Measurements from ENCODE around the gene DCST2. TPM values are rescaled to one million over a fixed set of nuclear protein-coding genes. Genes with fewer than 3 reads are reported as not detected.
A peak's percentile ranks its signal among the peaks of the same experiment; 100 is the strongest.

DCST2 gene
- total RNA-seq, 3 donors from 2014 or later (not counting 1 experiment from before 2014, with no cell fraction given), result 0.30 to 0.92 (median 0.32) TPM

DNA sequence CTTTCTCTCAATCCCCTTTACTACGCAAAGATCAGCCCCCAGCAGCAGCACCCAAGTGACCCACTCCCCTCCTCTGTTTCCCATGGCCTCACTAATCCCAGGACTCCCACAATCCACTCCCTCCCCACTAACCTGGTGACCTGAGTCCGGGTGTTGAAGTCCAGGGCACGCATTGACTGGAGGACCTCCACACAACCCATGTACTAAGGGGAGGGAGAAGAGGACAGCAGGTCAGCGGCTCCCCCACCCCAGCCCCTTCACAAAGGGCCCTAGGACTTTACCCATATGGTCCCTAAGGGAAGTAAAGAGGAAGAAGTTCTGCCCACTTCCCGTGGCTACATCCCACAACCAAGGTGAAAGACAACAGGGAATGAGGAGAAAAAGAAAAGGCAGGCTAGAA is 64.3 kb downstream of the DCST2 start:
- intact Hi-C loops (cut with micrococcal nuclease), result no loop called here
- peak overlapping the region in 1 of 2 donors; percentile 67 for H3K27ac Mint-ChIP-seq
- no peaks in the 10 kb centered on the region for H3K27me3 Mint-ChIP-seq (ENCODE audit: low read depth in 2 of 2)
- no peak overlapping the region for H3K4me3 ChIP-seq (ENCODE audit: low read length)
- ATAC-seq (no peak), DNase-seq (no peak)
- no peaks in the 10 kb centered on the region for H3K27me3 ChIP-seq (ENCODE audit: control insufficient read depth, insufficient read depth, low read length)
- no peak overlapping the region for H3K27ac ChIP-seq (ENCODE audit: low read length)
- H3K4me3 Mint-ChIP-seq, result peak overlapping the region; percentile 47
- no peaks in the 10 kb centered on the region for H3K9me3 Mint-ChIP-seq
- peaks cover 40% of the 10 kb centered on the region for H3K36me3 ChIP-seq (ENCODE audit: control insufficient read depth, insufficient read depth, low read length)
- H3K4me1 ChIP-seq (ENCODE audit: control insufficient read depth, insufficient read depth, low read length), result peaks cover 31% of the 10 kb centered on the region
- peaks cover 20 to 41% of the 10 kb centered on the region in 2 donors for H3K4me1 Mint-ChIP-seq
- TF ChIP-seq, protein P1, sequence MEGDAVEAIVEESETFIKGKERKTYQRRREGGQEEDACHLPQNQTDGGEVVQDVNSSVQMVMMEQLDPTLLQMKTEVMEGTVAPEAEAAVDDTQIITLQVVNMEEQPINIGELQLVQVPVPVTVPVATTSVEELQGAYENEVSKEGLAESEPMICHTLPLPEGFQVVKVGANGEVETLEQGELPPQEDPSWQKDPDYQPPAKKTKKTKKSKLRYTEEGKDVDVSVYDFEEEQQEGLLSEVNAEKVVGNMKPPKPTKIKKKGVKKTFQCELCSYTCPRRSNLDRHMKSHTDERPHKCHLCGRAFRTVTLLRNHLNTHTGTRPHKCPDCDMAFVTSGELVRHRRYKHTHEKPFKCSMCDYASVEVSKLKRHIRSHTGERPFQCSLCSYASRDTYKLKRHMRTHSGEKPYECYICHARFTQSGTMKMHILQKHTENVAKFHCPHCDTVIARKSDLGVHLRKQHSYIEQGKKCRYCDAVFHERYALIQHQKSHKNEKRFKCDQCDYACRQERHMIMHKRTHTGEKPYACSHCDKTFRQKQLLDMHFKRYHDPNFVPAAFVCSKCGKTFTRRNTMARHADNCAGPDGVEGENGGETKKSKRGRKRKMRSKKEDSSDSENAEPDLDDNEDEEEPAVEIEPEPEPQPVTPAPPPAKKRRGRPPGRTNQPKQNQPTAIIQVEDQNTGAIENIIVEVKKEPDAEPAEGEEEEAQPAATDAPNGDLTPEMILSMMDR (IDR thresholded peaks at IDR 0.05), result no peak
- H3K9me3 ChIP-seq (ENCODE audit: control insufficient read depth, insufficient read depth, low read length), result no peaks in the 10 kb centered on the region
- WGBS (ENCODE audit: insufficient coverage), result 83% methylated on average over 2 of the region's 5 CpGs
- no peaks in the 10 kb centered on the region for H3K36me3 Mint-ChIP-seq

DNA sequence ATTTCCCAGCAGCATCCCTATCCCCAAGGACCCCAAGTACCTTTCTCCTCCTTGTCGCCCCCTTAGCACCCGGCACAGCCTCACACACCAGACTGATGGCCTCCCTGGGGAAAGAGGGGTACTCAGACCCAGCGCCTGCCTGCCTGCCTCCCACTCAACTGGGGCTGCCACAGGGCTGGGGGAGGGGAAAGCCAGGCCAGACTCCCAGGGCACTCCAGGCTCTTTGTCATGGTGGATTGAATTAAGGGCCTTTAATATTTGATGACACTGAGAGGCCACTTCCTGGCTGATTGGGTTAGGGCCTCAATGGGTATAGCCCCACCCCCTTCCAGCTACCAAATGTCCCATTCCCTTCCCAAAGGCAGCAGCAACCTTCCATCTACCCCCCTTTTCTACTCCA is 64.8 kb downstream of the DCST2 start:
- TF ChIP-seq, protein P1 (IDR thresholded peaks at IDR 0.05), result no peak
- Mint-ChIP-seq H3K36me3 (no peaks in the 10 kb centered on the region), H3K27ac (peak overlapping the region in 1 of 2 donors; percentile 67), H3K4me3 (no peak overlapping the region), H3K9me3 (no peaks in the 10 kb centered on the region), H3K4me1 (peaks cover 20 to 44% of the 10 kb centered on the region in 2 donors), H3K27me3 (ENCODE audit: low read depth in 2 of 2) (no peaks in the 10 kb centered on the region)
- WGBS (ENCODE audit: insufficient coverage), result 100% methylated on average over 3 of the region's 3 CpGs
- H3K4me3 ChIP-seq (ENCODE audit: low read length), result no peak overlapping the region
- no peak overlapping the region for H3K27ac ChIP-seq (ENCODE audit: low read length)
- ATAC-seq (no peak), DNase-seq (no peak)
- peaks cover 31% of the 10 kb centered on the region for H3K4me1 ChIP-seq (ENCODE audit: control insufficient read depth, insufficient read depth, low read length)
- intact Hi-C loops (cut with micrococcal nuclease), result no loop called here
- H3K9me3 ChIP-seq (ENCODE audit: control insufficient read depth, insufficient read depth, low read length), result no peaks in the 10 kb centered on the region
- peaks cover 44% of the 10 kb centered on the region for H3K36me3 ChIP-seq (ENCODE audit: control insufficient read depth, insufficient read depth, low read length)
- H3K27me3 ChIP-seq (ENCODE audit: control insufficient read depth, insufficient read depth, low read length), result no peaks in the 10 kb centered on the region

Other genes with a start within 250 kb of the DCST2 start
- gene KCNN3, start 163.5 kb downstream of the DCST2 start, total RNA-seq, result under 1 TPM in 2 of 3 donors, not detected in 1; 0.05 to 0.95 TPM
- gene PMVK, start 97.1 kb downstream of the DCST2 start, total RNA-seq, result 10 to 100 TPM in 2 of 3 donors, 1 to 10 TPM in 1; 9.0 to 12.1 (median 11.0) TPM
- gene PBXIP1, start 77.7 kb downstream of the DCST2 start, total RNA-seq, result 100 to 1,000 TPM; 158 to 200 (median 197) TPM
- 10 to 100 TPM; 21.6 to 32.1 (median 27.5) TPM for gene PYGO2, start 72.0 kb downstream of the DCST2 start, total RNA-seq
- 100 to 1,000 TPM in 1 of 3 donors, 10 to 100 TPM in 2; 94.6 to 112 (median 96.8) TPM for gene SHC1, start 63.0 kb downstream of the DCST2 start, total RNA-seq
- 10 to 100 TPM in 2 of 3 donors, 1 to 10 TPM in 1; 8.5 to 13.0 (median 12.9) TPM for gene CKS1B, start 59.1 kb downstream of the DCST2 start, total RNA-seq
- 10 to 100 TPM; 32.1 to 47.6 (median 38.7) TPM for gene FLAD1, start 50.4 kb downstream of the DCST2 start, total RNA-seq
- gene LENEP, start 40.2 kb downstream of the DCST2 start, total RNA-seq, result not detected
- gene ZBTB7B, start 31.0 kb downstream of the DCST2 start, total RNA-seq, result 10 to 100 TPM; 61.2 to 75.4 (median 63.3) TPM
- gene DCST1, start within 50 bp of the DCST2 start, total RNA-seq, result under 1 TPM in 2 of 3 donors, not detected in 1; 0.35 to 0.60 TPM
- gene ADAM15, start 17.5 kb upstream of the DCST2 start, total RNA-seq, result 10 to 100 TPM; 54.6 to 83.2 (median 64.7) TPM
- 1 to 10 TPM; 4.6 to 6.8 (median 5.5) TPM for gene EFNA4, start 30.0 kb upstream of the DCST2 start, total RNA-seq
- gene EFNA3, start 45.1 kb upstream of the DCST2 start, total RNA-seq, result 1 to 10 TPM in 1 of 3 donors, under 1 TPM in 2; 0.52 to 1.1 (median 0.68) TPM
- gene EFNA1, start 94.1 kb upstream of the DCST2 start, total RNA-seq, result 1 to 10 TPM; 1.5 to 1.9 (median 1.9) TPM
- gene SLC50A1, start 102.1 kb upstream of the DCST2 start, total RNA-seq, result 10 to 100 TPM; 31.7 to 33.5 (median 32.7) TPM
- gene DPM3, start 106.8 kb upstream of the DCST2 start, total RNA-seq, result 10 to 100 TPM; 26.8 to 45.7 (median 41.5) TPM
- 100 to 1,000 TPM in 2 of 3 donors, 10 to 100 TPM in 1; 95.3 to 113 (median 104) TPM for gene KRTCAP2, start 139.5 kb upstream of the DCST2 start, total RNA-seq
- gene TRIM46, start 140.1 kb upstream of the DCST2 start, total RNA-seq, result 1 to 10 TPM in 2 of 3 donors, under 1 TPM in 1; 0.94 to 4.9 (median 2.5) TPM
- 10 to 100 TPM; 16.2 to 19.4 (median 18.6) TPM for gene THBS3, start 174.1 kb upstream of the DCST2 start, total RNA-seq
- 10 to 100 TPM; 22.3 to 28.5 (median 27.9) TPM for gene MTX1, start 174.9 kb upstream of the DCST2 start, total RNA-seq
- 1 to 10 TPM; 6.9 to 10.0 (median 8.9) TPM for gene ENTREP3, start 221.7 kb upstream of the DCST2 start, total RNA-seq
- gene SCAMP3, start 228.6 kb upstream of the DCST2 start, total RNA-seq, result 10 to 100 TPM; 59.7 to 72.1 (median 65.0) TPM
- gene CLK2, start 239.7 kb upstream of the DCST2 start, total RNA-seq, result 10 to 100 TPM; 70.4 to 97.5 (median 84.4) TPM
- 1 to 10 TPM; 2.0 to 3.4 (median 2.6) TPM for gene HCN3, start 243.7 kb upstream of the DCST2 start, total RNA-seq

Measured in natural killer cell (primary cell).